ENCODE data around the gene AVL9.
"Not testable (repeated sequence)": the region's sequence is repeated elsewhere in the genome, so short reads cannot be mapped to it uniquely, and the experiment has no call there.

The AVL9 gene

GRCh38 chr7:32592701-32593100 is 97.4 kb downstream of the AVL9 start:
- no peak for DNase-seq

- no peak for DNase-seq
Observed at GRCh38 chr7:32594965-32595490, 99.7 kb downstream of the AVL9 start.

GRCh38 chr7:32601196-32601595 is 105.9 kb downstream of the AVL9 start:
- not testable (repeated sequence) for DNase-seq

- DNase-seq, result no peak
Observed at GRCh38 chr7:32602470-32602869, 107.2 kb downstream of the AVL9 start.

- not testable (repeated sequence) for DNase-seq
Observed at GRCh38 chr7:32603492-32603891, 108.2 kb downstream of the AVL9 start.

- not testable (repeated sequence) for DNase-seq
Observed at GRCh38 chr7:32604047-32604446, 108.8 kb downstream of the AVL9 start.

- no peak for DNase-seq
Observed at GRCh38 chr7:32605032-32605431, 109.7 kb downstream of the AVL9 start.

- DNase-seq, result no peak
Observed at GRCh38 chr7:32609463-32609862, 114.2 kb downstream of the AVL9 start.

GRCh38 chr7:32611201-32612099 is 116.2 kb downstream of the AVL9 start:
- no peak for DNase-seq

- DNase-seq, result no peak
Observed at GRCh38 chr7:32616625-32617024, 121.3 kb downstream of the AVL9 start.

- DNase-seq, result no peak
Observed at GRCh38 chr7:32618470-32618869, 123.2 kb downstream of the AVL9 start.

GRCh38 chr7:32618987-32619386 is 123.7 kb downstream of the AVL9 start:
- no peak for DNase-seq

GRCh38 chr7:32619416-32619815 is 124.1 kb downstream of the AVL9 start:
- not testable (repeated sequence) for DNase-seq

GRCh38 chr7:32631021-32631420 is 135.7 kb downstream of the AVL9 start:
- DNase-seq, result no peak

- not testable (repeated sequence) for DNase-seq
Observed at GRCh38 chr7:32631590-32632497, 136.6 kb downstream of the AVL9 start.

- DNase-seq, result not testable (repeated sequence)
Observed at GRCh38 chr7:32633446-32633845, 138.2 kb downstream of the AVL9 start.

GRCh38 chr7:32634798-32635393 is 139.6 kb downstream of the AVL9 start:
- DNase-seq, result not testable (repeated sequence)

- DNase-seq, result not testable (repeated sequence)
Observed at GRCh38 chr7:32636725-32637462, 141.6 kb downstream of the AVL9 start.

GRCh38 chr7:32637611-32638010 is 142.3 kb downstream of the AVL9 start:
- DNase-seq, result not testable (repeated sequence)

Data from activated CD4-positive, alpha-beta T cell treated with anti-CD3 and anti-CD28 coated beads for 4 hours (primary cell).